GDM1 (cell line): ENCODE measurements around the gene CEP55.
"Not testable (repeated sequence)": the region's sequence is repeated elsewhere in the genome, so short reads cannot be mapped to it uniquely, and the experiment has no call there.

Experiments
- DNase-seq: peaks from one replicate; lab custom pipeline; 2025; lab: John Stamatoyannopoulos, UW

Gene CEP55

GRCh38 chr10:93513091-93513490, 16.7 kb downstream of the CEP55 start:
- no peak for DNase-seq

GRCh38 chr10:93514521-93514920, 18.1 kb downstream of the CEP55 start:
- no peak for DNase-seq

- no peak for DNase-seq
These were observed 18.9 kb downstream of the CEP55 start for GRCh38 chr10:93515071-93516005.

- no peak for DNase-seq
These were observed 19.6 kb downstream of the CEP55 start for GRCh38 chr10:93516006-93516380.

- DNase-seq = no peak
These were observed 22.1 kb downstream of the CEP55 start for GRCh38 chr10:93518531-93518930.

GRCh38 chr10:93535293-93535692, 38.9 kb downstream of the CEP55 start:
- DNase-seq = no peak

GRCh38 chr10:93540871-93541270, 44.5 kb downstream of the CEP55 start:
- not testable (repeated sequence) for DNase-seq

GRCh38 chr10:93541402-93542357, 45.3 kb downstream of the CEP55 start:
- DNase-seq = no peak

GRCh38 chr10:93542358-93542791, 46.0 kb downstream of the CEP55 start:
- DNase-seq = no peak

GRCh38 chr10:93546995-93547394, 50.6 kb downstream of the CEP55 start:
- DNase-seq = not testable (repeated sequence)

- DNase-seq = no peak
These were observed 51.1 kb downstream of the CEP55 start for GRCh38 chr10:93547522-93547921.

GRCh38 chr10:93548376-93549071, 52.1 kb downstream of the CEP55 start:
- no peak for DNase-seq

GRCh38 chr10:93550606-93551005, 54.2 kb downstream of the CEP55 start:
- no peak for DNase-seq

GRCh38 chr10:93552780-93553179, 56.4 kb downstream of the CEP55 start:
- no peak for DNase-seq

- DNase-seq = no peak
These were observed 57.3 kb downstream of the CEP55 start for GRCh38 chr10:93553482-93554315.

- no peak for DNase-seq
These were observed 57.9 kb downstream of the CEP55 start for GRCh38 chr10:93554316-93554663.

GRCh38 chr10:93554760-93555432, 58.5 kb downstream of the CEP55 start:
- peak; percentile 79 for DNase-seq

GRCh38 chr10:93559490-93559889, 63.1 kb downstream of the CEP55 start:
- no peak for DNase-seq

- DNase-seq = no peak
These were observed 64.1 kb downstream of the CEP55 start for GRCh38 chr10:93560541-93560940.

- DNase-seq = no peak
These were observed 69.0 kb downstream of the CEP55 start for GRCh38 chr10:93565446-93565845.
